Aorta (tissue), 5 donors: ENCODE measurements around the gene RNPEPL1. TPM values are rescaled to one million over a fixed set of nuclear protein-coding genes. Genes with fewer than 3 reads are reported as not detected.

Source experiments
- ATAC-seq: fragments of 200-7000 bp; cut with Tn5 transposase; one replicate; pipeline ENCODE4 v1.9.1; 2022; ENCODE audit warnings: moderate library complexity; ENCODE audit not compliant: low FRiP score
- DNase-seq, 2 donors: peaks; one replicate each; pipeline ENCODE4 v3.0.0-alpha.2; 2020
- H3K27ac ChIP-seq, 2 donors: one replicate each; pipeline ENCODE4 v1.5.1; 2013; ENCODE audit warnings: low read length in 2 of 2, mild to moderate bottlenecking in 2 of 2, moderate library complexity in 2 of 2, control low read depth in 1 of 2, inconsistent platforms in 1 of 2, low read depth in 1 of 2
- H3K27me3 ChIP-seq, 2 donors: one replicate each; pipeline ENCODE4 v1.6.1; 2013; ENCODE audit warnings: control low read depth in 1 of 2, low read length in 1 of 2, mild to moderate bottlenecking in 1 of 2, moderate library complexity in 1 of 2; ENCODE audit not compliant: insufficient read depth in 2 of 2, control insufficient read depth in 1 of 2
- H3K36me3 ChIP-seq, 2 donors: one replicate each; pipeline ENCODE4 v1.6.1; 2013; ENCODE audit warnings: control low read depth in 1 of 2, low read length in 1 of 2, mild to moderate bottlenecking in 1 of 2; ENCODE audit not compliant: insufficient read depth in 2 of 2, control insufficient read depth in 1 of 2
- H3K4me1 ChIP-seq, 2 donors: one replicate each; pipeline ENCODE4 v1.6.1; 2013; ENCODE audit warnings: low read length in 2 of 2, control low read depth in 1 of 2, mild to moderate bottlenecking in 1 of 2, moderate library complexity in 1 of 2; ENCODE audit not compliant: insufficient read depth in 2 of 2, control insufficient read depth in 1 of 2
- H3K4me3 ChIP-seq, 2 donors: one replicate each; pipeline ENCODE4 v1.5.1; 2013; ENCODE audit warnings: low read length in 2 of 2, control low read depth in 1 of 2, mild to moderate bottlenecking in 1 of 2
- H3K9me3 ChIP-seq: one replicate; pipeline ENCODE4 v1.6.1; 2013; ENCODE audit warnings: mild to moderate bottlenecking, low read length; ENCODE audit not compliant: control insufficient read depth
- WGBS, 2 donors: extraction: QIAGEN DNeasy Blood & Tissue Kit; methylation state at CpG; one replicate each; pipeline ENCODE4 v1.1.7; 2013; 5-methylcytosine and 5-hydroxymethylcytosine counted together
- intact Hi-C, 2 donors: fragments of 100-400 bp; cut with DNase I; formaldehyde crosslinking; loops; one replicate each; pipeline versions ENCODE4 v1.14.2 to v1.15.0; 2022
- polyA plus RNA-seq, 2 donors: library from polyadenylated mRNA; stranded (reverse); fragments of 200-250 nt; gene quantifications; one replicate each; pipeline ENCODE4 v1.2.3, GENCODE V29; 2013
- total RNA-seq, 2 donors: library from RNA; stranded (reverse); fragmentation: NEBNext Ultra II Directional; extraction: Animal tissue kit (Norgen Biotek cat#: 25700); gene quantifications; one replicate each; pipeline ENCODE4 v1.2.1, GENCODE V29; 2021
- donor health status: healthy with polysubstance abuse.
- donor health status: Bipolar disorder and iron deficiency.
- donor health status: DM: no; HTN: no; CAD: no.
- donor health status: DM: no; HTN: no; CAD: no.
- donor health status: DM: yes; HTN: yes; CAD: no.

The RNPEPL1 gene
- total and polyA plus RNA-seq, 4 donors, result 42.9 to 108 (median 47.6) TPM

GRCh38 chr2:240589850-240590525 lies 21.7 kb downstream of the RNPEPL1 start:
- intact Hi-C loops, result no loop called here
- H3K36me3 ChIP-seq, result no peaks in the 10 kb centered on the region
- ATAC-seq (no peak), DNase-seq (peak; percentile 19 to 61)
- no peaks in the 10 kb centered on the region for H3K4me1 ChIP-seq
- 79% methylated on average over 16 of the region's 16 CpGs for WGBS, 2 donors
- H3K4me3 ChIP-seq, result no peak overlapping the region
- no peaks in the 10 kb centered on the region for H3K9me3 ChIP-seq
- no peaks in the 10 kb centered on the region for H3K27me3 ChIP-seq
- H3K27ac ChIP-seq, result no peak overlapping the region

GRCh38 chr2:240590681-240591111 lies 22.4 kb downstream of the RNPEPL1 start:
- ATAC-seq (no peak), DNase-seq (peak; percentile 32 to 59)
- H3K27me3 ChIP-seq, result no peaks in the 10 kb centered on the region
- 94 to 96% methylated on average over 21 of the region's 21 CpGs for WGBS, 2 donors
- H3K4me3 ChIP-seq, result no peak overlapping the region
- no peaks in the 10 kb centered on the region for H3K4me1 ChIP-seq
- intact Hi-C loops, result no loop called here
- H3K9me3 ChIP-seq, result no peaks in the 10 kb centered on the region
- no peaks in the 10 kb centered on the region for H3K36me3 ChIP-seq
- no peak overlapping the region for H3K27ac ChIP-seq

GRCh38 chr2:240591226-240591625 lies 22.9 kb downstream of the RNPEPL1 start:
- WGBS, 2 donors, result 61 to 62% methylated on average over 6 of the region's 6 CpGs
- intact Hi-C loops, result no loop called here
- H3K4me1 ChIP-seq, result no peaks in the 10 kb centered on the region
- no peaks in the 10 kb centered on the region for H3K27me3 ChIP-seq
- H3K36me3 ChIP-seq, result no peaks in the 10 kb centered on the region
- no peaks in the 10 kb centered on the region for H3K9me3 ChIP-seq
- ATAC-seq (no peak), DNase-seq (no peak)
- no peak overlapping the region for H3K27ac ChIP-seq
- H3K4me3 ChIP-seq, result no peak overlapping the region

GRCh38 chr2:240591784-240592183 lies 23.5 kb downstream of the RNPEPL1 start:
- intact Hi-C loops, result no loop called here
- no peak for ATAC-seq
- WGBS, 2 donors, result 92 to 94% methylated on average over 13 of the region's 13 CpGs
- Histone ChIP-seq H3K27ac (no peak overlapping the region), H3K9me3 (no peaks in the 10 kb centered on the region), H3K4me3 (no peak overlapping the region), H3K27me3 (no peaks in the 10 kb centered on the region), H3K4me1 (no peaks in the 10 kb centered on the region), H3K36me3 (no peaks in the 10 kb centered on the region)
- peak; percentile 26 to 64 for DNase-seq

- 80% methylated on average over 20 of the region's 20 CpGs for WGBS, 2 donors
- Histone ChIP-seq H3K27me3 (no peaks in the 10 kb centered on the region), H3K36me3 (no peaks in the 10 kb centered on the region), H3K4me3 (no peak overlapping the region), H3K9me3 (no peaks in the 10 kb centered on the region), H3K27ac (no peak overlapping the region), H3K4me1 (no peaks in the 10 kb centered on the region)
- intact Hi-C loops, result no loop called here
- DNase-seq (peak; percentile 22 to 62), ATAC-seq (no peak)
Measured at GRCh38 chr2:240593026-240593702, 24.9 kb downstream of the RNPEPL1 start.

GRCh38 chr2:240593703-240594451 lies 25.6 kb downstream of the RNPEPL1 start:
- ATAC-seq, result no peak

GRCh38 chr2:240594511-240595380 lies 26.5 kb downstream of the RNPEPL1 start:
- Histone ChIP-seq H3K27ac (no peak overlapping the region), H3K36me3 (no peaks in the 10 kb centered on the region), H3K27me3 (no peaks in the 10 kb centered on the region), H3K9me3 (no peaks in the 10 kb centered on the region), H3K4me1 (no peaks in the 10 kb centered on the region), H3K4me3 (no peak overlapping the region)
- ATAC-seq (no peak), DNase-seq (peak; percentile 35 to 59)
- WGBS, 2 donors, result 82 to 83% methylated on average over 34 of the region's 34 CpGs
- intact Hi-C loops, result no loop called here

More at GRCh38 chr2:240593703-240594451, 25.6 kb downstream of the RNPEPL1 start:
- Histone ChIP-seq H3K4me1 (no peaks in the 10 kb centered on the region), H3K27me3 (no peaks in the 10 kb centered on the region), H3K27ac (no peak overlapping the region), H3K36me3 (no peaks in the 10 kb centered on the region), H3K9me3 (no peaks in the 10 kb centered on the region), H3K4me3 (no peak overlapping the region)
- peak; percentile 41 to 69 for DNase-seq
- intact Hi-C loops, result no loop called here
- 54 to 65% methylated on average over 18 to 19 of the region's 19 CpGs for WGBS, 2 donors

- ATAC-seq, result no peak
- no peak overlapping the region for H3K4me3 ChIP-seq
Measured at GRCh38 chr2:240595381-240596079, 27.2 kb downstream of the RNPEPL1 start.

More at GRCh38 chr2:240595381-240596079, 27.2 kb downstream of the RNPEPL1 start:
- DNase-seq, result peak; percentile 46 to 66
- intact Hi-C loops, result no loop called here
- Histone ChIP-seq H3K9me3 (no peaks in the 10 kb centered on the region), H3K4me1 (no peaks in the 10 kb centered on the region), H3K36me3 (no peaks in the 10 kb centered on the region), H3K27me3 (no peaks in the 10 kb centered on the region), H3K27ac (no peak overlapping the region)
- WGBS, 2 donors, result 41 to 45% methylated on average over 18 of the region's 18 CpGs
